GM19240 (cell line): ENCODE data around the gene SSR2.

ENCODE experiments used
- DNase-seq: peaks from one replicate; pipeline ENCODE4 v3.0.0; 2011; ENCODE audit warnings: low spot score; ENCODE audit not compliant: insufficient read length

The SSR2 gene

GRCh38 chr1:156020293-156021092, at the start of gene SSR2:
SSR2 (minus strand) TSS chr1:156020951; CDS start chr1:156020167, 784 bp downstream.
- peak; percentile 96 for DNase-seq

GRCh38 chr1:156070548-156070947, 49.8 kb upstream of the SSR2 start:
- no peak for DNase-seq

- no peak for DNase-seq
These were observed 49.0 kb upstream of the SSR2 start for GRCh38 chr1:156069490-156070455.

- no peak for DNase-seq
These were observed 46.5 kb upstream of the SSR2 start for GRCh38 chr1:156067262-156067661.

GRCh38 chr1:156065871-156066270, 45.1 kb upstream of the SSR2 start:
- no peak for DNase-seq

GRCh38 chr1:156065212-156065611, 44.5 kb upstream of the SSR2 start:
- DNase-seq, result no peak

GRCh38 chr1:156064615-156065014, 43.9 kb upstream of the SSR2 start:
- no peak for DNase-seq

- DNase-seq, result no peak
These were observed 43.2 kb upstream of the SSR2 start for GRCh38 chr1:156063997-156064285.

- no peak for DNase-seq
These were observed 41.4 kb upstream of the SSR2 start for GRCh38 chr1:156062189-156062588.

GRCh38 chr1:156060937-156061636, 40.3 kb upstream of the SSR2 start, which contains the start of gene RAB25:
RAB25 (plus strand) TSS chr1:156061160; CDS start chr1:156061401, 241 bp downstream.
- no peak for DNase-seq

- DNase-seq, result no peak
These were observed 35.6 kb upstream of the SSR2 start for GRCh38 chr1:156056326-156056849.

- DNase-seq, result no peak
These were observed 34.7 kb upstream of the SSR2 start for GRCh38 chr1:156055281-156056048.

GRCh38 chr1:156054500-156055280, 33.9 kb upstream of the SSR2 start, which contains the start of gene LAMTOR2:
LAMTOR2 (plus strand) TSS chr1:156054782; CDS start chr1:156054890, 108 bp downstream.
- DNase-seq, result peak; percentile 96

- DNase-seq, result peak; percentile 71
These were observed 33.2 kb upstream of the SSR2 start, which contains the start of gene UBQLN4 for GRCh38 chr1:156053768-156054499. UBQLN4 (minus strand) TSS chr1:156053798; CDS start chr1:156053701, 97 bp downstream.

- peak; percentile 61 for DNase-seq
These were observed 32.4 kb upstream of the SSR2 start for GRCh38 chr1:156052862-156053767.

GRCh38 chr1:156051011-156051725, 30.4 kb upstream of the SSR2 start:
- no peak for DNase-seq

- no peak for DNase-seq
These were observed 29.6 kb upstream of the SSR2 start for GRCh38 chr1:156050376-156050775.
